CD4-positive, alpha-beta T cell (primary cell): Measurements from ENCODE around the gene RNF125. TPM values are rescaled to one million over a fixed set of nuclear protein-coding genes. Genes with fewer than 3 reads are reported as not detected.

ENCODE experiments used
- ATAC-seq: fragments of 200-7000 bp; cut with Tn5 transposase; one replicate; pipeline ENCODE4 v1.10.0; 2022; ENCODE audit warnings: mild to moderate bottlenecking; ENCODE audit not compliant: poor library complexity
- CTCF ChIA-PET: fragments of 350-600 bp; sonication (Branson Sonifier 250); formaldehyde crosslinking; loops from one replicate; lab custom pipeline; 2021; ENCODE audit warnings: antibody characterized with exemption, inconsistent platforms; lab: Charles Lee
- POLR2A ChIA-PET: fragments of 350-600 bp; sonication (Branson Sonifier 250); formaldehyde crosslinking; loops from one replicate; lab custom pipeline; 2021; ENCODE audit warnings: antibody characterized with exemption, inconsistent platforms; lab: Charles Lee
- DNase-seq, 14 experiments: peaks; one replicate each; pipeline ENCODE4 v3.0.0-alpha.2; 2013 to 2020; ENCODE audit warnings: mixed read lengths in 2 of 14
- H3K27ac ChIP-seq, 2 donors: one replicate each; pipeline versions ENCODE4 v1.5.1 to v1.7.0; 2013; ENCODE audit warnings: low read length in 2 of 2, low read depth in 1 of 2, mild to moderate bottlenecking in 1 of 2
- H3K27me3 ChIP-seq, 2 experiments: 1 replicate in 1 of 2; 2 replicates in 1 of 2; pipeline versions ENCODE4 v1.6.1 to v1.7.0; 2013; ENCODE audit warnings: low read length in 2 of 2, control low read depth in 1 of 2, mild to moderate bottlenecking in 1 of 2, moderate library complexity in 1 of 2; ENCODE audit not compliant: insufficient read depth in 2 of 2, control insufficient read depth in 1 of 2
- H3K36me3 ChIP-seq: one replicate; pipeline ENCODE4 v1.6.1; 2013; ENCODE audit warnings: low read length, control low read depth; ENCODE audit not compliant: insufficient read depth
- H3K4me1 ChIP-seq: one replicate; pipeline ENCODE4 v1.6.1; 2013; ENCODE audit warnings: low read length, control low read depth; ENCODE audit not compliant: insufficient read depth
- H3K4me3 ChIP-seq: one replicate; pipeline ENCODE4 v1.5.1; 2013; ENCODE audit warnings: mild to moderate bottlenecking, low read length, moderate library complexity
- H3K9me3 ChIP-seq, 2 experiments: 1 replicate in 1 of 2; 2 replicates in 1 of 2; pipeline versions ENCODE4 v1.6.1 to v1.7.0; 2013; ENCODE audit warnings: low read length in 2 of 2, mild to moderate bottlenecking in 2 of 2, control low read depth in 1 of 2, moderate library complexity in 1 of 2; ENCODE audit not compliant: control insufficient read depth in 1 of 2, insufficient read depth in 1 of 2
- H3K27ac Mint-ChIP-seq: one replicate; pipeline ENCODE4 v1.8.0; 2020; ENCODE audit warnings: mixed read lengths
- H3K27me3 Mint-ChIP-seq: one replicate; pipeline ENCODE4 v1.8.0; 2021; ENCODE audit warnings: mixed read lengths
- H3K36me3 Mint-ChIP-seq: one replicate; pipeline ENCODE4 v1.8.0; 2021; ENCODE audit warnings: low read depth, mixed read lengths
- H3K4me1 Mint-ChIP-seq: one replicate; pipeline ENCODE4 v1.8.0; 2021; ENCODE audit warnings: low read depth, mixed read lengths
- H3K4me3 Mint-ChIP-seq: one replicate; pipeline ENCODE4 v1.8.0; 2020; ENCODE audit warnings: mild to moderate bottlenecking, mixed read lengths
- H3K9me3 Mint-ChIP-seq: one replicate; pipeline ENCODE4 v1.8.0; 2020; ENCODE audit warnings: mixed read lengths
- CTCF ChIP-seq: fragments of 200-600 bp; IDR thresholded peaks from one replicate; pipeline ENCODE4 v1.8.0; 2022; ENCODE audit warnings: antibody characterized with exemption, mild to moderate bottlenecking
- intact Hi-C, 2 experiments: fragments of 100-400 bp; cut with DNase I in 1 of 2; cut with micrococcal nuclease in 1 of 2; formaldehyde crosslinking; loops; one replicate each; pipeline versions ENCODE4 v1.15.1 to v1.9.0; 2023 to 2025; cut with DNase I, micrococcal nuclease
- total RNA-seq, 174 experiments: library from RNA in 2 of 174; stranded (reverse) in 2 of 174; gene quantifications; one replicate each; pipeline ENCODE4 v1.2.3 and lab custom pipeline; 2021 to 2026

Gene RNF125
- total RNA-seq, 2 experiments from 2014 or later, result 107 to 112 TPM

DNA sequence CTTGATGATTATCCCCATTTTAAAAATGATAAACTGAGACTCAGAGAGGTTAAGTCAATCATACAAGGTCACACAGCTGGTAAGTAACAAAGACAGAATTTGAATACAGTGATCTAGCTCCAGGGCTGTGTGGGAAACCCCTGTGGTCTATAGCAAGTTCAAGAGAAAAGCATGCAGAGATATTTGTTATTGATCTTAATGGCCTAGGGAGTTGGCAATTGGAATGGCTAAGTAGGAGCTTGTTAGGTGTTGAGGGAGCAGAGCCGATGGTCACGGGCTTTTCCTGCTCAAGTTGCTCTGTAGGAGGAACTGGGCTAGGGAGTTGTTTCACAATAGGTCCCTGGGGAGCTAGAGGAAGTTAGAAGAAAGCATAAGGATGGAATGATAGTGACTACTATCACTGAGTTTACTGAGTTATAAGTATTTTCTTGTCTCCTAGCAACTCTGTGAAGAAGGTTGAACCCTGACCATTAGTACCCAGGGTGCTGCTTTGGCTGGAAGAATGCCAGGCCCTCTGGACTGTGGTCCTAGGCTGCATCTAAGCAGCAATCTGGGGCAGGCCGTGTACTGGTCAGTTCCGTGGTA is 30.0 kb downstream of the RNF125 start:
- no peak overlapping the region for H3K4me3 ChIP-seq
- peaks cover 88% of the 10 kb centered on the region for H3K36me3 Mint-ChIP-seq
- DNase-seq (peak in 2 of 14 experiments; percentile 41 to 49), ATAC-seq (peak; percentile 27)
- peak overlapping the region in 1 of 2 donors; percentile 56 for H3K27ac ChIP-seq
- peak overlapping the region; percentile 11 for H3K4me3 Mint-ChIP-seq
- H3K9me3 Mint-ChIP-seq, result no peaks in the 10 kb centered on the region
- H3K27me3 ChIP-seq, result no peaks in the 10 kb centered on the region
- peaks cover 50% of the 10 kb centered on the region for H3K4me1 Mint-ChIP-seq
- peak overlapping the region; percentile 75 for H3K27ac Mint-ChIP-seq
- no peaks in the 10 kb centered on the region for H3K27me3 Mint-ChIP-seq
- peaks cover 49% of the 10 kb centered on the region for H3K36me3 ChIP-seq
- intact Hi-C loops, result loop anchor here in 1 of 2 experiments (5.0 kb wide), 1 partner anchor 44 kb away; the partner anchor contains the start of gene RNF138
- peaks cover 39% of the 10 kb centered on the region for H3K4me1 ChIP-seq
- ChIA-PET POLR2A (interaction anchor here (1.0 to 3.3 kb wide), 3 partner anchors 30 to 107 kb away, joined by 3 to 31 read pairs (median 3); partner anchors contain the start of gene RNF125), CTCF (interaction anchor here (1.1 kb wide), 1 partner anchor 72 kb away, joined by 3 read pairs; no protein-coding TSS in a partner anchor)
- no peak for TF ChIP-seq CTCF
- no peaks in the 10 kb centered on the region for H3K9me3 ChIP-seq

DNA sequence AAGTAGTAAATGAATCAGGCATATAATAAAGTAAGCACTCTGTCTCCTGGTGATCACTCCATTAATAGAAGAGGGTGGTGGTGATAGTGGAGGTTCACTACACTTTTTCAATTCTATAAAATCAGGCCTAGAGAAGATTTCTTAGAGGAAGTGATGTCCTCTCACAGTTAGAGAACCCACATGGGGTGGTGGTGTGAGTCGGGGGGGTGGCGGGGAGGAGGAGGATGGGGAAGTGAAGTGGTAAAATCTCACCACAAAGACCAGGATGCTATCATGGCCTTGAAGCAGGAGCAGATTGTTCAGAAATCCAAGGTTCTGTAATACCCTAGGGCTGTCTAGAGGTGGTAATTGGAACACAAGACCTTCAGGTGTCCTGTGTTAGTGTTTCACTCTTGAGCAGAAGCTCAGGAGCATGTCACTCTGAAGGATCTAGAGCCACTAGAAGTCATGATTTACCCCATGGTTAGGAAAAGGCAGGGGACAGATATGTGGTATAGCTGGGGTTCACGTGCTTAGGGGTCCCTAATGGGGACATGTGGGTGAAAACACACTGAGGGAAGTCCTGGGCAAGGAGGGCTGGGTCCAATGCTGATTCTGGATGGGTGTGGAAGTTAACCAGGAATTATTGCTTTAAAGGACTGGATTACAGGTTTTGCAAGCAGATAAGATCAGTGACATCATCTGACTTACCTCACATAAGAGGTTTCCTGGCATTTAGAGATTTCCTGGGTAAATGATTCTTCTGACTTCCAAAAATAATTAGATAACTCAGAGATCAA is 31.0 kb downstream of the RNF125 start:
- Histone ChIP-seq H3K4me1 (peaks cover 36% of the 10 kb centered on the region), H3K36me3 (peaks cover 54% of the 10 kb centered on the region), H3K27me3 (no peaks in the 10 kb centered on the region), H3K27ac (peak overlapping the region in 1 of 2 donors; percentile 56), H3K9me3 (no peaks in the 10 kb centered on the region), H3K4me3 (no peak overlapping the region)
- H3K4me3 Mint-ChIP-seq, result peak overlapping the region; percentile 66
- TF ChIP-seq CTCF, result no peak
- no peaks in the 10 kb centered on the region for H3K27me3 Mint-ChIP-seq
- intact Hi-C loops, result loop anchor here in 1 of 2 experiments (5.0 kb wide), 1 partner anchor 43 kb away; the partner anchor contains the start of gene RNF138
- H3K36me3 Mint-ChIP-seq, result peaks cover 89% of the 10 kb centered on the region
- H3K27ac Mint-ChIP-seq, result peak overlapping the region; percentile 75
- peaks cover 53% of the 10 kb centered on the region for H3K4me1 Mint-ChIP-seq
- H3K9me3 Mint-ChIP-seq, result no peaks in the 10 kb centered on the region
- ATAC-seq (peak; percentile 51), DNase-seq (peak in 12 of 14 experiments; percentile 5 to 78 (median 31))
- ChIA-PET CTCF (interaction anchor here (0.7 to 1.4 kb wide), 6 partner anchors 11 to 106 kb away, joined by 3 to 4 read pairs (median 3); partner anchors contain the start of genes RNF125, RNF138 and TRAPPC8), POLR2A (interaction anchor here (0.6 to 3.3 kb wide), 6 partner anchors 9 to 107 kb away, joined by 3 to 31 read pairs (median 5); partner anchors contain the start of genes RNF125, RNF138 and TRAPPC8)

DNA sequence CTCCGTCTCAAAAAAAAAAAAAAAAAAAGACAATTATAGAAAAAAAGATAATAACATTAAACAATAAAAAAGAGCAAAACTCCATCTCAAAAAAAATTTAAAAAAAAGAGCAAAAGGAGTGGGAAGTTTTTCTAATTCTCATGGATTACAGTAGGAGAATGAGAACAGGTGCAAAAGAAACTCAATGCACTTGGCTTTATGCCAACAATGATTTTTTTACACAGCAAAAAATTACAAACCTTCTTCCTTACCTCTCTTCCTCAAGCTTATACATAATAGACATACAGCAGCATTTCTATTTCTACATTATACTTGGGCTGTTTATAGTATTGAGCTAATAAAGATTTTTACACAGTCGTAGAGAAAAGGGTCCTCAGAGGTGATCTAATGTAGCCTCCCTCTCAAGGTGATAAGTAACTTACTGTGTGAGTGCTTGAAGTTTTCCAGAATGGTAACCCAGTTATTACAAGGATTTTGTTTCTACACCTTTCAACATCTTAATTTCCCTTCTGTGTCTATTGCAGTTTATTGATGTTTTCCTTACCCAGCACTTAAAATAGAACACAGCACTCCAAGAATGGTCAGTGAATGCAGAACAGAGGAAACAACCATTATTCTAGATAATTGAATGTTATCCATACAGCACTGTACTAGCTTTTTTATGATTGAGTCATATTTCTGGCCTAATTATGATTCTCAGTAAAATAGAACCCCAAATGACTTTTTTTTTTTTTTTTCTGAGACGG is 38.2 kb downstream of the RNF125 start:
- intact Hi-C loops, result loop anchor here (5.0 kb wide), 1 partner anchor 34 kb away; no protein-coding TSS in a partner anchor
- H3K4me3 ChIP-seq, result no peak overlapping the region
- no peaks in the 10 kb centered on the region for H3K27me3 ChIP-seq
- H3K9me3 Mint-ChIP-seq, result peaks cover 3% of the 10 kb centered on the region
- no peak overlapping the region for H3K4me3 Mint-ChIP-seq
- ATAC-seq, result no peak
- H3K4me1 ChIP-seq, result peaks cover 8% of the 10 kb centered on the region
- peaks cover 70% of the 10 kb centered on the region for H3K4me1 Mint-ChIP-seq
- ChIA-PET POLR2A (interaction anchor here (1.0 to 1.6 kb wide), 3 partner anchors 28 to 37 kb away, joined by 3 to 7 read pairs (median 3); partner anchors contain the start of gene RNF138), CTCF (interaction anchor here (0.6 kb wide), 1 partner anchor 78 kb away, joined by 3 read pairs; no protein-coding TSS in a partner anchor)
- H3K36me3 ChIP-seq, result peaks cover 39% of the 10 kb centered on the region
- H3K36me3 Mint-ChIP-seq, result peaks cover 96% of the 10 kb centered on the region
- no peak for TF ChIP-seq CTCF
- no peaks in the 10 kb centered on the region for H3K27me3 Mint-ChIP-seq
- peak in 1 of 14 experiments; percentile 25 for DNase-seq
- H3K27ac ChIP-seq, result no peak overlapping the region
- H3K27ac Mint-ChIP-seq, result peak overlapping the region; percentile 34
- no peaks in the 10 kb centered on the region for H3K9me3 ChIP-seq
